Psoas muscle (tissue), 8 donors: ENCODE data around the gene PIEZO1. TPM values are rescaled to one million over a fixed set of nuclear protein-coding genes. Genes with fewer than 3 reads are reported as not detected.

Experiments
- ATAC-seq, 4 donors: fragments of 200-7000 bp; cut with Tn5 transposase; one replicate each; pipeline ENCODE4 v1.9.1; 2020; ENCODE audit warnings: moderate library complexity in 3 of 4, mild to moderate bottlenecking in 2 of 4
- DNase-seq, 2 donors: peaks; one replicate each; pipeline ENCODE4 v3.0.0-alpha.2; 2020
- H3K27ac ChIP-seq: fragments of 200-600 bp; one replicate; pipeline ENCODE4 v1.8.0; 2022
- H3K27me3 ChIP-seq, 3 donors: fragments of 200-600 bp in 1 of 3; one replicate each; pipeline versions ENCODE4 v1.6.1 to v1.8.0; 2013 to 2022; ENCODE audit warnings: low read length in 2 of 3, mild to moderate bottlenecking in 2 of 3, moderate library complexity in 1 of 3; ENCODE audit not compliant: insufficient read depth in 3 of 3
- H3K36me3 ChIP-seq, 2 donors: fragments of 200-600 bp in 1 of 2; one replicate each; pipeline versions ENCODE4 v1.6.1 to v1.8.0; 2013 to 2022; ENCODE audit warnings: low read depth in 1 of 2, mild to moderate bottlenecking in 1 of 2, moderate library complexity in 1 of 2; ENCODE audit not compliant: insufficient read depth in 1 of 2
- H3K4me1 ChIP-seq: fragments of 200-600 bp; one replicate; pipeline ENCODE4 v1.8.0; 2022
- H3K4me3 ChIP-seq: fragments of 200-600 bp; one replicate; pipeline ENCODE4 v1.8.0; 2022; ENCODE audit warnings: mild to moderate bottlenecking
- H3K9me3 ChIP-seq: fragments of 200-600 bp; one replicate; pipeline ENCODE4 v1.8.0; 2022
- WGBS, 3 donors: extraction: QIAGEN DNeasy Blood & Tissue Kit; methylation state at CpG; one replicate each; pipeline versions ENCODE4 v1.1.6 to v1.1.7; 2013; 5-methylcytosine and 5-hydroxymethylcytosine counted together
- intact Hi-C, 2 donors: fragments of 100-400 bp; cut with DNase I; formaldehyde crosslinking; loops; one replicate each; pipeline versions ENCODE4 v1.11.0 to v1.14.2; 2022
- polyA plus RNA-seq, 3 donors: library from polyadenylated mRNA; stranded (reverse); fragments of 200-250 nt; gene quantifications; one replicate each; pipeline ENCODE4 v1.2.3, GENCODE V29; 2013
- total RNA-seq, 4 donors: library from RNA; stranded (reverse); fragmentation: NEBNext Ultra II Directional in 2 of 4; extraction: Animal tissue kit (Norgen Biotek cat#: 25700) in 2 of 4; gene quantifications; one replicate each; pipeline versions ENCODE4 v1.2.1 to v1.2.4, GENCODE V29; 2021 to 2023
- TF ChIP-seq, protein P1 (sequence below): fragments of 200-600 bp; IDR thresholded peaks from one replicate; pipeline ENCODE4 v1.8.0; 2022; ENCODE audit warnings: antibody characterized with exemption
- donor health status: healthy with polysubstance abuse.
- donor health status: DM: no; HTN: no; CAD: no; lungs with moderate emphysema.
- donor health status: Bipolar disorder and iron deficiency.
- donor health status: healthy.
- donor health status: DM: yes; HTN: yes; CAD: no.
- donor health status: DM: no; HTN: no; CAD: no.
- donor health status: DM: no; HTN: no; CAD: no.
- donor health status: DM: yes; HTN: yes; CAD: no.

Gene PIEZO1
- total and polyA plus RNA-seq, 7 donors = 7.2 to 26.8 (median 10.2) TPM

DNA sequence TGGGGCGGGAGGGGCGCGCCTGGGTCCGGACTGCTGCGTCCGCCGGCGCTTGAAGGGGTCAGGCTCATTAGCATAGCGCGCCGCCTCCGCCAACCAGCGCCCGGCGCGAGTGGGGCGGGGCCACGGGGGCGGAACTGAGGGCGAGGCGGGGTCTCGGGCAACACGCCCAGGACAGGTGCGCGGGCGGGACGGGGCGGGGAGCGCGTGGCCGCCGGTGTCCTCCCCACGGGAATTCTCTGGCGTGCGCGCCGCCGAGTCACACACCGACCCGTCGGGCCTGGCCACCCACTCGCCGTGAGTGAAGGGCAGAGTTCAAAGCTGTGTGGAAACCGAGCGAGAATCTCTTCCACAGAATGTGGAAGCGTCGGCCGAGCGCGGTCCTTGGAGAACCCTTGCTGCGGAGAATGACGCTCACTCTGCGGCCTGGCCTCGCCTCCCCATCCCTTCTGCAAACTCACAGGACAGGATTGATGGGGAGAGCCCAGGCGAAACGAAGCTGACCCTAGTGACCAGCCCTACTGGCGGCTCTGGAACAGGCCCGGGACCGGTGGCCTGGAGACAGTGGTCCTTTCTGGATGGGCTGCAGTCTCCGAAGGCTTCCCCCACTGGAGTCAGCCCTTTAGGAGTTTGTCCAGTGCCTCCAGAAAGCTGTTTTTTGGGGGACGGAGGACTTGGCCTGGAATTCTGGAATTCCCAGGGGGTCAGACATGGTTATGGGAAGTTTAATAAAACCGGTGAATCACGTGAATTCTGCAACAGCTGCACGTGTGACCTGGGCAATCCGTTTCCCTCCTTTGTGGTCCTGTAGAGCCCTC is 98.4 kb downstream of the PIEZO1 start, which contains the start of gene SNAI3:
SNAI3 (minus strand) TSS at position 69 of the 815 bp plus-strand sequence. CDS start 101 bp downstream, outside the sequence.
- Histone ChIP-seq H3K27ac (peak within 1 kb of the TSS; percentile 79), H3K36me3 (no peaks in the 10 kb centered on the region), H3K4me3 (peak within 1 kb of the TSS; percentile 86), H3K27me3 (no peaks in the 10 kb centered on the region), H3K4me1 (peaks cover 42% of the 10 kb centered on the region), H3K9me3 (no peaks in the 10 kb centered on the region)
- 4 to 5% (median 4%) methylated on average over 57 to 65 of the region's 65 CpGs for WGBS, 3 donors
- intact Hi-C loops = no loop called here
- peak; percentile 86 to 92 for DNase-seq
- peak; percentile 84 to 87 (median 86) for ATAC-seq
- TF ChIP-seq, protein P1, sequence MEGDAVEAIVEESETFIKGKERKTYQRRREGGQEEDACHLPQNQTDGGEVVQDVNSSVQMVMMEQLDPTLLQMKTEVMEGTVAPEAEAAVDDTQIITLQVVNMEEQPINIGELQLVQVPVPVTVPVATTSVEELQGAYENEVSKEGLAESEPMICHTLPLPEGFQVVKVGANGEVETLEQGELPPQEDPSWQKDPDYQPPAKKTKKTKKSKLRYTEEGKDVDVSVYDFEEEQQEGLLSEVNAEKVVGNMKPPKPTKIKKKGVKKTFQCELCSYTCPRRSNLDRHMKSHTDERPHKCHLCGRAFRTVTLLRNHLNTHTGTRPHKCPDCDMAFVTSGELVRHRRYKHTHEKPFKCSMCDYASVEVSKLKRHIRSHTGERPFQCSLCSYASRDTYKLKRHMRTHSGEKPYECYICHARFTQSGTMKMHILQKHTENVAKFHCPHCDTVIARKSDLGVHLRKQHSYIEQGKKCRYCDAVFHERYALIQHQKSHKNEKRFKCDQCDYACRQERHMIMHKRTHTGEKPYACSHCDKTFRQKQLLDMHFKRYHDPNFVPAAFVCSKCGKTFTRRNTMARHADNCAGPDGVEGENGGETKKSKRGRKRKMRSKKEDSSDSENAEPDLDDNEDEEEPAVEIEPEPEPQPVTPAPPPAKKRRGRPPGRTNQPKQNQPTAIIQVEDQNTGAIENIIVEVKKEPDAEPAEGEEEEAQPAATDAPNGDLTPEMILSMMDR = no peak

DNA sequence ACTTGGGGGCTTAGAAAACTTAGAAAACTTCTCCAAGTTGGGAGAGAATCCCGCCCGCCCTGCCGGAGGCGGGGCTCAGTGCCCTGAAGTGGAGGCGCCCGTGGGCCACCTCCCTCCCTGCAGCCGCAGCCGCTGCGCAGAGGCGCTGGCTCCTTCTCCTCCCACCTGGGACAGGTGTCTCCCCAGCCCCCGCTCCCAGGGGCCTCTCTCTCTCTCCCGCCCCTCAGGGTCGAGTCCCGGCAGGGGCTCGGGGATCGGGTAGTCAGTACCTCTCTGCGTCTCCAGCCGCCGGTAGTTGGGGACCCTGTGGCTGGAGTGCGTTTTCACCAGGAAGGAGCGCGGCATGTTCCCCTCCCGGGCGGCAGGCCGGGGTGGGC is 99.0 kb downstream of the PIEZO1 start:
- Histone ChIP-seq H3K9me3 (no peaks in the 10 kb centered on the region), H3K27me3 (no peaks in the 10 kb centered on the region), H3K27ac (peak overlapping the region; percentile 79), H3K4me1 (peaks cover 42% of the 10 kb centered on the region), H3K4me3 (peak overlapping the region; percentile 86), H3K36me3 (no peaks in the 10 kb centered on the region)
- WGBS, 3 donors = 0 to 1% (median 0%) methylated on average over 14 to 25 of the region's 25 CpGs
- TF ChIP-seq, protein P1 = no peak
- intact Hi-C loops = no loop called here
- peak; percentile 23 to 50 (median 28) for ATAC-seq
- no peak for DNase-seq

DNA sequence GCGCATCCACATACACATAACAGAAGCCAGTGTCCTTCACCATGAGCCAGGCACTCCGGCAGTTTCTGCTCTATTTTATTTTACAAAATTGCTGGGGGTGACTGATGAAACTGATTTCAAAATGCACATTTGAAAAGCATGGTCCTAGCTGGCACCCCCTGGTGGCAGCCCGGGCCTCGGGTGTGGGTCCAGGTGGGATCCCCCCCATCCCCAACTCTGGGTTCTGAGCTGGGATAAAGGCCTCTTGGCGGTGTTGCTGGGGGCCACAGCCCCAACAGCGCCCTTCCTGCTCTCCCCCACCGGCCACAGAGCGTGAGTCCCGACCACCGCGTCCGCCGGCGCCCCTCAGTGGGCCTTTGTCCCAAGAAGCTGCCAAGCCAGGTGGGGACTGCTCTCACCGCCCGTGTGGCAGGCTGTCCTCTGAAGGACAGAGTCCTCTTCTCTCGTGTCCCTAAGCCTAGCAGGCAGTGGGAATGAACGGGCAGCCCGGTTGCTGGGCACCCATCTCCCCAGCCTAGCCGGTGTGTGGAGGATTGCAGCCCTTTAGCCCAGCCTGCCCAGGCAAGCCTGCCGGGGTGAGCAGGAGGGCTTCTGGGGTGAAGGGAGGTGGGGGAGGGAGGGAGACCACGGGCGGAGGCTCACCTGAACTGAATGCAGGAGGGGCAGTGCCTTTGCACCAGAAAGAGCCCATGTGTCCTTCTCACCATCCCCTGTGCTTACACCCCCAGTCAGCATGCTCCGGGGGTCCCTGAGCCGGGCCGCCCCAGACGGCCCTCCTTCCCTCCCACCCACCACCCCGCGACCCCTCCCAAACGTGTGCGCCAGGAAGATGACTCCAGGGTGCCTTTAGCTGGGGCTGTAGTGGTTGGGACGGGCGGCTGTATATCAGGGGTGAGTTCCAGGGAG is 99.6 kb downstream of the PIEZO1 start:
- intact Hi-C loops = no loop called here
- H3K27ac ChIP-seq = peak overlapping the region; percentile 79
- H3K4me3 ChIP-seq = peak overlapping the region; percentile 86
- H3K27me3 ChIP-seq = no peaks in the 10 kb centered on the region
- 4 to 6% (median 6%) methylated on average over 25 to 33 of the region's 33 CpGs for WGBS, 3 donors
- peaks cover 42% of the 10 kb centered on the region for H3K4me1 ChIP-seq
- no peaks in the 10 kb centered on the region for H3K9me3 ChIP-seq
- DNase-seq = peak in 1 of 2 donors; percentile 74
- H3K36me3 ChIP-seq = no peaks in the 10 kb centered on the region
- ATAC-seq = peak in 3 of 4 donors; percentile 10 to 50 (median 23)
- TF ChIP-seq, protein P1 = peak; percentile 38

DNA sequence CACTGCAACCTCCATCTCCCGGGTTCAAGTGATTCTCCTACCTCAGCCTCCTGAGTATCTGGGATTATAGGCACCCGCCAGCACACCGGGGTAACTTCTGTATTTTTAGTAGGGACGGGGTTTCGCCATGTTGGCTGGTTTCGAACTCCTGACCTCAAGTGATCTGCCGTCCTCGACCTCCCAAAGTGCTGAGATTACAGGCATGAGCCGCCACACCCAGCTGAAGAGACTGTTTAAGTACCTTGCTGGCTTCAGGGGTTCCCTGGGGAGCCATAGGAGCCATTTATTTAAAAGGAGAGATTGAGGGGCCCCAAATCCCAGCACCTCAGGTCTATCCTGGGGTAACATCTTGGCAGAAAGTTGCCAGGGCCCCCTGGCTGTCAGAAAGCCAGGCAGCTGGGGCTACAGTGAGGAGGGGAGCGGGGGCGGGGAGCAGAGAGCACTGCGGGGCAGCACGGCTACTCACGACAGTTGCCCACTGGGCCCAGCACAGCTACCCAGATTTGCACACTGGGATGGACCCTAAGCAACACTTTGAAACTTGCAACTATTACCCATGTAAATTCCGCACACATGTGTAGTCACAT is 100.4 kb downstream of the PIEZO1 start:
- DNase-seq (peak in 1 of 2 donors; percentile 44), ATAC-seq (no peak)
- Histone ChIP-seq H3K36me3 (no peaks in the 10 kb centered on the region), H3K27ac (peak overlapping the region; percentile 79), H3K4me3 (peak overlapping the region; percentile 86), H3K4me1 (peaks cover 42% of the 10 kb centered on the region), H3K9me3 (no peaks in the 10 kb centered on the region), H3K27me3 (no peaks in the 10 kb centered on the region)
- TF ChIP-seq, protein P1 = no peak
- 42 to 64% (median 50%) methylated on average over 15 of the region's 15 CpGs for WGBS, 3 donors
- intact Hi-C loops = no loop called here
